H9 (cell line): ENCODE data around the gene AGTRAP. TPM values are rescaled to one million over a fixed set of nuclear protein-coding genes. Genes with fewer than 3 reads are reported as not detected.

Experiments
- DNase-seq: peaks from one replicate; pipeline ENCODE4 v3.0.0-alpha.2; 2017
- H2AFZ ChIP-seq: one replicate; pipeline ENCODE4 v1.6.1; 2013; ENCODE audit warnings: mild to moderate bottlenecking, low read length, control low read depth, moderate library complexity
- H2AK5ac ChIP-seq: 2 replicates; pipeline ENCODE4 v1.6.1; 2013; ENCODE audit warnings: low read length, control low read depth, mixed read lengths; ENCODE audit not compliant: insufficient read length
- H2BK120ac ChIP-seq: one replicate; pipeline ENCODE4 v1.6.1; 2013; ENCODE audit warnings: low read depth, mild to moderate bottlenecking, low read length, control low read depth, inconsistent platforms; ENCODE audit not compliant: poor library complexity, severe bottlenecking
- H2BK12ac ChIP-seq: 2 replicates; pipeline ENCODE4 v1.6.1; 2013; ENCODE audit warnings: low read length, control low read depth, mixed read lengths, low read depth; ENCODE audit not compliant: insufficient read length
- H2BK15ac ChIP-seq: 2 replicates; pipeline ENCODE4 v1.6.1; 2013; ENCODE audit warnings: low read depth, low read length, control low read depth
- H2BK20ac ChIP-seq: one replicate; pipeline ENCODE4 v1.6.1; 2013; ENCODE audit warnings: low read depth, mild to moderate bottlenecking, low read length, control low read depth, inconsistent platforms; ENCODE audit not compliant: poor library complexity, severe bottlenecking
- H2BK5ac ChIP-seq: 2 replicates; pipeline ENCODE4 v1.6.1; 2013; ENCODE audit warnings: low read length, control low read depth, mixed read lengths; ENCODE audit not compliant: insufficient read length
- H3K14ac ChIP-seq: 2 replicates; pipeline ENCODE4 v1.6.1; 2013; ENCODE audit warnings: low read length, control low read depth; ENCODE audit not compliant: insufficient read depth
- H3K18ac ChIP-seq: 2 replicates; pipeline ENCODE4 v1.6.1; 2013; ENCODE audit warnings: low read depth, mild to moderate bottlenecking, mixed read lengths, low read length, control low read depth; ENCODE audit not compliant: insufficient read length
- H3K23ac ChIP-seq: 2 replicates; pipeline ENCODE4 v1.6.1; 2013; ENCODE audit warnings: low read length, control low read depth, mixed read lengths, low read depth; ENCODE audit not compliant: insufficient read length
- H3K23me2 ChIP-seq: 2 replicates; pipeline ENCODE4 v1.6.1; 2013; ENCODE audit warnings: low read depth, mild to moderate bottlenecking, mixed read lengths, low read length, control low read depth; ENCODE audit not compliant: insufficient read length, poor library complexity, severe bottlenecking
- H3K27ac ChIP-seq: 2 replicates; pipeline ENCODE4 v1.5.1; 2013; ENCODE audit warnings: low read length, control low read depth, mixed read lengths, low read depth; ENCODE audit not compliant: insufficient read length
- H3K27me3 ChIP-seq: 2 replicates; pipeline ENCODE4 v1.6.1; 2013; ENCODE audit warnings: low read length, control low read depth, inconsistent platforms; ENCODE audit not compliant: insufficient read depth
- H3K4ac ChIP-seq: 2 replicates; pipeline ENCODE4 v1.6.1; 2013; ENCODE audit warnings: low read depth, mild to moderate bottlenecking, control low read depth, inconsistent platforms, low read length, moderate library complexity
- H3K4me1 ChIP-seq: 2 replicates; pipeline ENCODE4 v1.6.1; 2013; ENCODE audit warnings: low read length, control low read depth, inconsistent platforms; ENCODE audit not compliant: insufficient read depth
- H3K4me2 ChIP-seq: 2 replicates; pipeline ENCODE4 v1.6.1; 2013; ENCODE audit warnings: low read length, control low read depth, mixed read lengths; ENCODE audit not compliant: insufficient read length, insufficient read depth
- H3K56ac ChIP-seq: 2 replicates; pipeline ENCODE4 v1.6.1; 2013; ENCODE audit warnings: low read depth, mild to moderate bottlenecking, mixed read lengths, low read length, control low read depth; ENCODE audit not compliant: insufficient read length
- H3K79me1 ChIP-seq: 2 replicates; pipeline ENCODE4 v1.6.1; 2013; ENCODE audit warnings: low read depth, mild to moderate bottlenecking, moderate library complexity, low read length, control low read depth, inconsistent platforms; ENCODE audit not compliant: insufficient read depth, poor library complexity, severe bottlenecking
- H3K79me2 ChIP-seq: 2 replicates; pipeline ENCODE4 v1.6.1; 2013; ENCODE audit warnings: low read length, control low read depth, inconsistent platforms; ENCODE audit not compliant: insufficient read depth
- H3K9ac ChIP-seq: 2 replicates; pipeline ENCODE4 v1.6.1; 2013; ENCODE audit warnings: low read length, control low read depth, mixed read lengths; ENCODE audit not compliant: insufficient read length; ENCODE audit errors: extremely low read depth
- H3K9me3 ChIP-seq: one replicate; pipeline ENCODE4 v1.6.1; 2013; ENCODE audit warnings: low read depth, low read length, inconsistent platforms; ENCODE audit not compliant: control insufficient read depth
- H3T11ph ChIP-seq: one replicate; pipeline ENCODE4 v1.6.1; 2013; ENCODE audit warnings: mild to moderate bottlenecking, low read length, control low read depth, inconsistent platforms
- H4K20me1 ChIP-seq: one replicate; pipeline ENCODE4 v1.6.1; 2013; ENCODE audit not compliant: control insufficient read depth, insufficient read length, insufficient read depth
- H4K5ac ChIP-seq: 2 replicates; pipeline ENCODE4 v1.6.1; 2013; ENCODE audit warnings: low read depth, mild to moderate bottlenecking, mixed read lengths, low read length, control low read depth; ENCODE audit not compliant: insufficient read length
- H4K8ac ChIP-seq: replicated peaks from 2 replicates; pipeline ENCODE4 v1.6.1; 2013; ENCODE audit warnings: low read length, control low read depth, mixed read lengths, low read depth; ENCODE audit not compliant: insufficient read length
- H4K91ac ChIP-seq: 2 replicates; pipeline ENCODE4 v1.6.1; 2013; ENCODE audit warnings: low read depth, mild to moderate bottlenecking, moderate library complexity, mixed read lengths, low read length, control low read depth; ENCODE audit not compliant: insufficient read length
- H3K27ac Mint-ChIP-seq, 3 experiments: 2 replicates in 2 of 3; 3 replicates in 1 of 3; pipeline ENCODE4 v1.8.0; 2020 to 2021; ENCODE audit warnings: mixed read lengths in 3 of 3, mild to moderate bottlenecking in 1 of 3, moderate library complexity in 1 of 3
- H3K27me3 Mint-ChIP-seq: 2 replicates; pipeline ENCODE4 v1.8.0; 2021; ENCODE audit warnings: low read depth, mild to moderate bottlenecking, moderate library complexity, mixed read lengths
- H3K36me3 Mint-ChIP-seq, 3 experiments: 2 replicates in 2 of 3; 3 replicates in 1 of 3; pipeline ENCODE4 v1.8.0; 2020 to 2021; ENCODE audit warnings: low read depth in 3 of 3, mixed read lengths in 3 of 3; ENCODE audit not compliant: insufficient read depth in 1 of 3
- H3K4me1 Mint-ChIP-seq, 2 experiments: 2 replicates each; pipeline ENCODE4 v1.8.0; 2020; ENCODE audit warnings: mixed read lengths in 2 of 2
- H3K4me3 Mint-ChIP-seq, 2 experiments: 2 replicates in 1 of 2; 3 replicates in 1 of 2; pipeline ENCODE4 v1.8.0; 2020 to 2021; ENCODE audit warnings: mild to moderate bottlenecking in 2 of 2, mixed read lengths in 2 of 2, moderate library complexity in 1 of 2
- H3K9me3 Mint-ChIP-seq, 2 experiments: 2 replicates in 1 of 2; 3 replicates in 1 of 2; pipeline ENCODE4 v1.8.0; 2020; ENCODE audit warnings: mild to moderate bottlenecking in 2 of 2, mixed read lengths in 2 of 2, moderate library complexity in 1 of 2
- WGBS: extraction: QIAGEN DNeasy Blood & Tissue Kit; methylation state at CpG from one replicate; pipeline ENCODE4 v1.1.7; 2013; ENCODE audit warnings: missing lambda C conversion rate, low lambda C conversion rate, mixed read lengths; ENCODE audit not compliant: insufficient read length; ENCODE audit errors: extremely low coverage; 5-methylcytosine and 5-hydroxymethylcytosine counted together
- total RNA-seq: library from RNA; stranded (reverse); gene quantifications from 2 replicates; pipeline ENCODE4 v1.2.1, GENCODE V29; 2021
- TF ChIP-seq, protein P1 (sequence below): fragments of 200-600 bp; sonication (generic); conservative IDR thresholded peaks from 3 replicates; pipeline ENCODE4 v1.8.0; 2021; ENCODE audit warnings: antibody characterized with exemption, mild to moderate bottlenecking

The AGTRAP gene
- total RNA-seq, 1 experiment from 2014 or later = 60.9 TPM

DNA sequence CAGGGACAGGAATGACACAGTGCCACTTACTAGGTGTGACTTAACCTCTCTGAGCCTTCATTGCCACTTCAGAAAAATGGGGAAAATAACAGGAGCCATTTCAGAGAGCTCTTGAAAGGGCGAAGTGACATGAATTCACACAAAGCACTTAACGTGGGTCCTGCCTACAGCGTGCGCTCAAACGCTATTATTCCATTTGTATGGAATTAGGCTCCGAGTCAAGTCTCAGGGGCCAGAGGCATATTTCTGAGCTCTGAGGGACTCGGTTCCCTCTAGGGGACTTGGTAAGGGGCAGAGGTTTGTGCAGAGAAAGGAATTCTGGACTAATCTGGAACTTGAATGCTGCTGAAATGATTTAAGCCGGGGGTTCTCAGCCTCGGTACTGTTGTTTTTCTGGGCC, 30.3 kb upstream of the AGTRAP start:
- Mint-ChIP-seq H3K4me1 (peaks cover 53 to 60% of the 10 kb centered on the region in 2 experiments), H3K36me3 (peaks cover 9 to 21% (median 10%) of the 10 kb centered on the region in 3 experiments), H3K27me3 (no peaks in the 10 kb centered on the region), H3K4me3 (0 out of 5 replicates have a peak overlapping the region, but pooled peaks of 1 of the 2 experiments have one; percentile 20), H3K9me3 (no peaks in the 10 kb centered on the region), H3K27ac (peak overlapping the region in 2 of 3 experiments; percentile 16 to 56; a peak in 3 of 7 replicates)
- Histone ChIP-seq H3K4me1 (peaks cover 8% of the 10 kb centered on the region; the same call in 1 of the 2 replicates), H3K23me2 (peaks cover 5% of the 10 kb centered on the region), H3K9ac (no peak overlapping the region), H3K18ac (no peak overlapping the region), H4K20me1 (peaks cover 8% of the 10 kb centered on the region), H3K9me3 (no peaks in the 10 kb centered on the region), H4K8ac (no peak overlapping the region), H3K79me1 (no peaks in the 10 kb centered on the region), H3T11ph (no peak overlapping the region), H2BK15ac (no peak overlapping the region), H3K14ac (no peak overlapping the region), H3K56ac (no peak overlapping the region), H3K23ac (no peak overlapping the region), H3K79me2 (no peaks in the 10 kb centered on the region; the same call in 1 of the 2 replicates), H2BK5ac (no peak overlapping the region), H3K4me2 (no peak overlapping the region), H2AFZ (no peak overlapping the region), H4K5ac (no peak overlapping the region), H2BK20ac (no peak overlapping the region), H2AK5ac (no peak overlapping the region), H3K4ac (no peak overlapping the region), H2BK120ac (no peak overlapping the region), H4K91ac (no peak overlapping the region), H3K27ac (no peak overlapping the region), H2BK12ac (no peak overlapping the region), H3K27me3 (no peaks in the 10 kb centered on the region)
- DNase-seq = no peak
- TF ChIP-seq, protein P1, sequence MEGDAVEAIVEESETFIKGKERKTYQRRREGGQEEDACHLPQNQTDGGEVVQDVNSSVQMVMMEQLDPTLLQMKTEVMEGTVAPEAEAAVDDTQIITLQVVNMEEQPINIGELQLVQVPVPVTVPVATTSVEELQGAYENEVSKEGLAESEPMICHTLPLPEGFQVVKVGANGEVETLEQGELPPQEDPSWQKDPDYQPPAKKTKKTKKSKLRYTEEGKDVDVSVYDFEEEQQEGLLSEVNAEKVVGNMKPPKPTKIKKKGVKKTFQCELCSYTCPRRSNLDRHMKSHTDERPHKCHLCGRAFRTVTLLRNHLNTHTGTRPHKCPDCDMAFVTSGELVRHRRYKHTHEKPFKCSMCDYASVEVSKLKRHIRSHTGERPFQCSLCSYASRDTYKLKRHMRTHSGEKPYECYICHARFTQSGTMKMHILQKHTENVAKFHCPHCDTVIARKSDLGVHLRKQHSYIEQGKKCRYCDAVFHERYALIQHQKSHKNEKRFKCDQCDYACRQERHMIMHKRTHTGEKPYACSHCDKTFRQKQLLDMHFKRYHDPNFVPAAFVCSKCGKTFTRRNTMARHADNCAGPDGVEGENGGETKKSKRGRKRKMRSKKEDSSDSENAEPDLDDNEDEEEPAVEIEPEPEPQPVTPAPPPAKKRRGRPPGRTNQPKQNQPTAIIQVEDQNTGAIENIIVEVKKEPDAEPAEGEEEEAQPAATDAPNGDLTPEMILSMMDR = no peak
- no CpG with 5 or more reads among the region's 9 CpGs for WGBS
